Dermis lymphatic vessel endothelial cell (primary cell): ENCODE results near the gene ANKRD27. TPM values are rescaled to one million over a fixed set of nuclear protein-coding genes. Genes with fewer than 3 reads are reported as not detected.

ENCODE experiments used
- total RNA-seq: library from RNA; depleted of rRNA; stranded (reverse); fragments of >200 nt; gene quantifications from 2 replicates; pipeline ENCODE4 v1.2.1, GENCODE V29; 2014

The ANKRD27 gene
- 39.1 and 47.0 TPM in 2 replicates for total RNA-seq

GRCh38 chr19:32674931-32675719 is at the start of gene ANKRD27:
Gene ANKRD27 (minus strand): TSS chr19:32675180. CDS start chr19:32659015, 16,165 bp downstream.

GRCh38 chr19:32719611-32720059 is 44.7 kb upstream of the ANKRD27 start, which contains the start of gene TDRD12:
Gene TDRD12 (plus strand): TSS chr19:32719767. CDS start chr19:32720073, 306 bp downstream.

DNA sequence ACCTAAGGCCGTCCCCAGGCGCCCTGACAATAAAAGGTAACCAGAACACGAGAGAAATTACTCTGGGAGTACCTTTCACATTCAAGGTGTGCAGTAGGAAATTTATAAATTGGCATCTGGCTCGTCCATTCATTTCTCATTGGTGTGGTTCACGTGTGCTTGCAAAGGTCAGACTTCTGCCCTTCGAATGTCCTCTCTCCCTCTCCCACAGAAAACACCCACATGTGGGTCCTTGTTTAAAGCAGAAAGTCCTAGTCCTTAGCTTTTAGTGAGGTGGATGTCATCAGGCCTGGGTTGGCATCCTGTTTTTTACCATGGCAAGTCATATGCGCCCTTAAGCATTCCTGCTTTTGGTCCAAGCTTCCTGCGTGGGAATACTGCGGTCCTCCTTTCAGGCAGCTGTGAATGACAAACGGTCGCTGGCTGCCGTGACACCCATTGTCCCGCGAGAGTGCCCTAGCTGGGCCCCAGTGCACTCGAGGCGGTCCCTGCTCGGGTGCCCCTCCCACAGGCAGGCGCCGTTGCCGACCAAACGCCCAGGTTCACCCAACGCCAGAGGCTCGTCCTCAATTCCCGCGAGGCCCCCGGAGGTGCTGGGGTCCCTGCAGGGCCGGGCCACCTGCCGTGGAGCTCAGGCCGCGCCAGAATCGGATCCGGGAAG is 16.4 kb upstream of the ANKRD27 start, which contains the start of gene NUDT19:
NUDT19 (plus strand) TSS at position 531 of the 661 bp plus-strand sequence. CDS start 140 bp downstream, outside the sequence.

DNA sequence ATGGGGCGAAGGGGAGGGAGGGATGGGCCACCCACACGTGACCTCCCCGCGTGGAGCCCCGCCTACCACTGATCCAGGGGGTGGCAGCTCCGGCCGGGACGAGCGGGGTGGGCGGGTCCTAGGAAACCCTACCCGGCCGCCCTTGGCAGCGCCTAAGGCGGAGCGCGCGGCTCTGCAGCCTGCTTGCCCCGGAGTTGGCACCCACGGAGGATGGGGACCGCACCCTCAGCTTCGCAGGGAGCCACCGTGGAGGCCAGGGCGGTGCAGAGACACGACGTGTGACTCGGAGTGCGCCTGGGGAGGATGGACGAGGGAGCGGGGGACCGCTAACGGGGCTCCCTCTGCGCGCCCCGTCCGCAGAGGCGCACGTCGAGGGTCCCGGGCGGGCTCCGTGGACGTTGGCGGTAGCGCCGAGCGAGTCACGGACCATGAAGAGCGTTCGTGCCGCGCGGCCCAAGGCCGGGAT is 773 bp upstream of the ANKRD27 start, which contains the start of gene RGS9BP:
RGS9BP (plus strand) TSS at position 129 of the 466 bp plus-strand sequence. CDS start 416 bp downstream, outside the sequence.

GRCh38 chr19:32580901-32581704 is 93.9 kb downstream of the ANKRD27 start, which contains the start of gene PDCD5:
Gene PDCD5 (plus strand): TSS chr19:32581190. CDS start chr19:32581262, 72 bp downstream.

Other genes with a start within 250 kb of the ANKRD27 start
- gene PDCD5, start 94.0 kb downstream of the ANKRD27 start, total RNA-seq, result 57.9 and 58.0 TPM in 2 replicates
- 0.98 and 1.1 TPM in 2 replicates for gene RGS9BP, start 668 bp upstream of the ANKRD27 start, total RNA-seq
- 10.9 and 12.0 TPM in 2 replicates for gene NUDT19, start 16.6 kb upstream of the ANKRD27 start, total RNA-seq
- 0.17 and 0.22 TPM in 2 replicates for gene TDRD12, start 44.6 kb upstream of the ANKRD27 start, total RNA-seq
- gene SLC7A9, start 194.6 kb upstream of the ANKRD27 start, total RNA-seq, result not detected in 2 replicates